DMS 273 (cell line): Measurements from ENCODE around the gene GART.
"Not testable (repeated sequence)": the region's sequence is repeated elsewhere in the genome, so short reads cannot be mapped to it uniquely, and the experiment has no call there.

Experiments
- DNase-seq: peaks from one replicate; lab custom pipeline; 2025; ENCODE audit not compliant: unreplicated experiment; lab: John Stamatoyannopoulos, UW

The GART gene

DNA sequence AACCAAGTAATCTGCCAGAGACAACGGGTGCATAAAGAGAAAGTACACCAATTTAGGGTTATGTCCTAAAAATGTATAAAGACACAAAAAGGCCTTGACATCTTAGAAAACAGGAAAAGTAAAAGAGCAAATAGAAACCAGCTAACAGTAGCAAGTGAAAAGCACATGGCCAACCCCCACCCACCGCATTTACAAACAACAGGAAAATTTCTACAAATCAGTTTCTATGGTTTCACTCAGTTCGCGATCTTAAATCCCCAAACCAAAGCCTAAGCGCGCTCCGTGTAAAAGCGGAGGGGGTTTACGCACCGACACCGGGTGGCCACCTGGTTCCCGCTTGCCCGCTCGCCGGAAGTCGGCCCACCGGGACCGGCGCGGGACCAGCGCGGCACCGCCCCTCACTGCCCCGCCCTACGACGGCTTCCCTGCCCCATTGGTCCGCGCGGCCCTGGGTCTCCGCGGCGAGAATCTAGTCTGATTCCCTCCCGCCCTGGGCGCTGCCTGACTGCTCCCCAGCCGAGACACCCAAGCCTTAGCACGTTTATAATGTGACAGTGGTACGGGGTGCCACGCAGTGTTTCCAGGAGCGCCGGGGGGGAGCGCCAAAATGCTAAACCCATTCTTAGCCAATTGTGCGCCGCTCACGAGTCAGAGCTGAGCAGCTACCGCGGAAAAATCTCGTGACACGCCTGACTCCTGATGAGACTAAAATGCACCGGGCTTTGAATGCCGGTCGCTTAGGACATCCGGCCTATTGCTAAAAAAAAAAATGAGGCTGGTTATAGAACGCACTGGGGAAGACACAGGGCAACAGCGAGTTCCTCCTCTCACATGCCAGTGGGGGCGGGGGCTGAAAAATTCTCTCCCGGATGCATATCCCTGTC lies at the start of gene GART:
TSS of gene GART (minus strand) at position 362 of the 884 bp plus-strand sequence. CDS start 2,802 bp downstream, outside the sequence.
- peak; percentile 95 for DNase-seq

DNA sequence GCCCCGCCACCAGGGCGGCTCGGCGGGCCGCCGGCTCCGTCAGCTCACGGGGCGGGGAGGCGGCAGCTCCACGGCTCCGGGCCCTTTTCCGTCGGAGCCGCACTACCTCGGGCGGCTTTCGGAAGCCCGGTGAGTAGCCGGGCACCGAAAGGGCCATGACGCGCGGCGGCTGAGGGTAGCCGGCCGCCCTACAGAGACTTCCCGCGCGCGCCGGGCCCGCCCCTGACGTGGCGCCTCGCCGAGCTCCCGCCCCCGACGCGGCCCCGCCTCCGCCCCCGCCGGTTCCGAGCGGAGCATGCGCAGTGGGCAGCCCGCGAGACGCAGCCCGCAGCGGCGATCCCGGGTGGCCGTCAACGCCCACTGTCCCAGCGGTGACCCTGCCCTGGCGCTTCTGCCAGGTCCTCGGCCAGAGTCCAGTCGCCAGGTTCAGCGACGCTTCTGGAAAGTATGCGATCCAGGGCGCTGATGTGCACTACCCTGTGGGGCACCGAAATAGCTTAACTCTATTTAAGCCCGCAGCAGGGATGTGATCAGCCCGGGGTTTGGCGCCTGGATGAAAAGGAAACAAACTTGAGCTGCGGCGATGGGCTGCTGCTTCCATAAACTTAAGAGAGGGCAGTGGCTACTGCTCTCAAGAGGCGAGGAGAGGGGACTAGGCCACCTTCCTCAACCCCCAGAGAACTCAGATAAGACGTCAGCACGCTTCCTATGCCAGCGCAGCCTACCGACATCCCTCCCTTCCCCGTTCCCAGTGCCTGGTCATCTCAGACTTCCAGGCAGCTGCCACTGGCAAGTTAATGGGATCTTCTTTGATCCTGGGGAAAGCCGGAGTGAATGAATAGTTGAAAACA lies 46.8 kb upstream of the GART start, which contains the start of gene DONSON:
TSS of gene DONSON (minus strand) at position 200 of the 851 bp plus-strand sequence. CDS start at position 157, 43 bp downstream.
- DNase-seq, result peak; percentile 93

DNA sequence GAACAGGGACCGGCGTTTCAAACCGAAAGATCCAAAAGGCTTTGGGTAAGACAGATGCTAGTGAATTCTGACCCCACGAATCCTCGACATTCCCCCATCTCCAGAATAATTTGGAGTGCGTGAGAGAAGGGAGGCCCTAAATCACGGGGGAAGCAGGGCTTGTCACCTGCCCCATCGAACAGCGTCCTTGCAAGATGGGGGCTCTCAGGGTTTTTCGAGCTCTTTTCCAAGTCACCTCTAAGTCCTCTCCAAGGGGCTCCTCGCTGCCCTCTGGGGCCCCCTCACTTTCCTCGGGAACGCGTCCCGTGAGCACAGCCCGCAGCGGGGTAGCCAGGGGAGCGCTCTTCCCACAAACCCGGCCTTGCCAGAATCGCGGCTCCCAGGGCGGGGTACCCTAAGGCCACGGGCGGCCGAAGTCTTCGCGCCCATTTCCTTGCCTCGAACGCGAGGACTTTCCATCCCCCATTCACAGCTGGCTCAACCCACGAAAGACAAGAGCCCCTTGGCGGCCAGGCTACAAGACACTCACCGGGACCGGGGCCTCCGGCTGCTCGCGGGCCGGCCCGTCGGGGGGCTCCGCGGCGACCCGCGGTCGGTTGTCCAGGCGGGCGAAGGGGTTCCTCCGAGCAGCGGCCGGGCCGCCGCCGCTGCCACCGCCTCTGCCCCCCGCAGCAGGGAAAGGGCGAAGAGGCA lies 46.0 kb upstream of the GART start:
- peak; percentile 70 for DNase-seq

DNA sequence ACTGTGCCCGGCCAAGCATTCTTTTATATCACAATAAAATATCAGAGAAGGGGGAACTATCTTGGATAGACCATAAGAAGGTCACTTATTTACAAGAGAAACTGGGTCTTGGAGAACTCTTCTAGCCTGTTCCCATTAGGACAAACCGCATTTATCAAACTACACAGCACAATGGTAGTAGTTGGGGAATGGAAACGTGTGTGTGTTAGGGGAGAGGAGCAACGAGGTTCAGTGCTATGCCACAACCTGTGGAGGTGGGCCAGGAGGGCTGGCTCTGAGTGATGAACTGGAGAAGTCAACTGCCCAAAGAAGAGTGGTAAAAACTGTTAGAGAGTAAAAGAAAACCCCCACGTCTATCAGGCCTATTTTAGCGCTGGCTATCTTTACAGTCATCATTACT lies 45.0 kb upstream of the GART start:
- no peak for DNase-seq

DNA sequence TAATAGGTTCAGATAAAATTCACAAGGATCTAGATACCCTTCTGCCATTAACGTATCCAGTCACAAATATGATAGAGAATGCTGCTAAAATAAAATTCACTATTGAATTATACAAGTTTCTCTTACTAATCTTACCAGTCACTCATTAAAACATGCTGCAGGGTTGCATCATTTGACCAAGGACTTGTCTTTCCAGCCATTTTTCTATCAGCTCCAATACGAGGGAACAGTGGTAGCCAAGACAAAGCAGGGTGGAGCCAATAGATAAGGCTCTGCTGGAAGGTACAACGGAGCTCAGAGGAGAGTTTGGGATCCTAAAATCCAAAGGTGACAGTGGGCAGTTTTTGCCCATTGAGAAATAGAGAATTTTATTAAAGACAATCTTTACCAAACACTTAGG lies 42.5 kb upstream of the GART start:
- no peak for DNase-seq

DNA sequence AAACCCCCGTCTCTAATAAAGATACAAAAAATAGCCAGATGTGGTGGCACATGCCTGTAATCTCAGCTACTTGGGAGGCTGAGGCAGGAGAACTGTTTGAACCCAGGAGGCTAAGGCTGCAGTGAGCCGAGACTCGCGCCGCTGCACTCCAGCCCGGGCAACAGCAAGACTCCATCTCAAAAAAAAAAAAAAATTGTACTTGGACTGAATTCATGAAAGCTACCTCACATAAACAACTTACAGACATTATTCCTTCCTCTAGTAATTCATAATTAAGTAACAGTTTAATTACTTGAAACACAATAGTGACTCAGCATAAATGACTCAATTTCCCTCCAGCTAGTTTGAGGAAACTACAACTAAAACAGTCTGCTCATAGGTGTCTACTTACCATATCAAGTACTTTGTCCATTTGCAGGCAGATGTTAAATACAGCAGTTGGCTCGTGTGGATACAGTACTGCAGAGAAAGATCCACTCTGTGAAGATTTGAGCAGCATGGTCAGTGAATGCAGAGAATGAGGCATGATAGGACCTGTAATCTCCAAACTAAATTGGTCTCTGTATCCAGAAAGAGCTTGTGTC lies 37.1 kb upstream of the GART start:
- DNase-seq, result peak; percentile 60

DNA sequence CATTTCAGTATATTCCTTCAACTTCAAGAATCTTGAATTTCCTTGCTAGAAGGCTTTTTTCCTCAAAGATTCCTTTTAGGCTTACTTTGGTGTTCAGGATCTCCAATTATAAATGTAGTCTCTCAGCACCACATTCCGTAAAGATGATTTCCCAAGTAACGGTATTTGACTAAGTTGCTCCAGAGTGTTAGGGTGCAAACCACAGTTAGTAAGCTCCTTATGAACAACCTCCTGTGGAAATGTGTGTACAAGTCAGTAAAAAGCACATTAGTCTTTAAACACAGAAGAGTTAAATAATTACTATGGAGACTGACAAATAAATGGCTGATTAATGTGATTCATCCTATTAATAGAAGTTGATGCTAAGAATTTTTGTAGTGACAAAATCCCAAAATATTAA lies 36.3 kb upstream of the GART start:
- no peak for DNase-seq

DNA sequence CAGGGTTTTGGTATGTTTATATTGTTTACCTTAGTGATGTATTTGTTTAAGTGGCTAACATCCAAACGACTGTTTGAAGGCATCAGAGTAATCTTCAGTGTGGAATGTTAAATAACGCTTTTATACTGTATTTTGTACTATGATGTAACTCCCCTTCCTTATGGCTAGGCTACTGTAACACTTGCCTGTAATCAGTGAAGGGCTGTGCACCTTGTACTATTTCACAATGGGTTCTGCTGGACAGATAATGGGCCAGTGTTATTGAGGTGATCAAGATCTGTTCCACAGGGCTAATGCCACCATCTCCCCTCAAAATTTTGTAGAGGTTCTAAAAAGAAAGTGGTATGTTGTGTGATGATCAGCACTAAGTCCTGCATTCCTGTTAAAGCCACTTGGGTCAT lies 34.8 kb upstream of the GART start:
- DNase-seq, result not testable (repeated sequence)

DNA sequence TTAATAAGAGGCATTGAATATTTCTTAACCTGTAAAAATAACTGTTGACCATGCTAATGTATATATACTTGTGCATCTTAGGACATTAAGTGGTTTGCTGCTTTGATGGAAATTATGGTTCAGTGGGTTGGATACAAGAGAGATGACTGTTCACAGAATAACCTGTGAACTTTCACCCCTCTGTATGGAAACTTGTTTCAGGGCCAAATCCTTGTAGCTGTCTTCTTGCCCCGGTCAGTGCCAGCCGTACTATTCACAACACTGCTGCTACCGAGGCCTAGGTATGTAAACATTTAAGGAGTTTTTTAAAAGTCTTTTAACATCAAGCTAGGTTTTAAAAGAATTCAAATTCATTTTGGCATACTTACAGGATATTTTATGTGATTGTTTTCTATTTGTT lies 30.4 kb upstream of the GART start:
- DNase-seq, result no peak

DNA sequence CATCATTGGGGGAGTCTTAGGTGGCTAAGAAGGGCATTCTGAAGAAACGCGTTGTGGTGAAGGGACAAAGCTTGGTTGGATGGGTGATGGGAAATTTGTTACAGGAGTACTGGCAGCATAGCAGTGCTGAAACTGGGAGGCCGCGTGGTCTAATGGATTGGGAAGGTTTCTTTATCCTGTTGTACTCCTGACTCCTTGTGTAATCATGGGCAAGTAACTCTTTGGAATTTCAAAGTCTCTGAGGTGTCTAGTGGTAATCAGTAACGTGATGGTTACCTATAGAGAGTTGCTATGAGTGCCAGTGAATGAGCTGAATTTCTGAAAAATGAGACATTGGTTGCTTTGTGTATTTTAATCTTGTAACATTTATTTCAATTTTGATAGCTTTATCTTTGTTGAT lies 28.1 kb upstream of the GART start:
- no peak for DNase-seq

DNA sequence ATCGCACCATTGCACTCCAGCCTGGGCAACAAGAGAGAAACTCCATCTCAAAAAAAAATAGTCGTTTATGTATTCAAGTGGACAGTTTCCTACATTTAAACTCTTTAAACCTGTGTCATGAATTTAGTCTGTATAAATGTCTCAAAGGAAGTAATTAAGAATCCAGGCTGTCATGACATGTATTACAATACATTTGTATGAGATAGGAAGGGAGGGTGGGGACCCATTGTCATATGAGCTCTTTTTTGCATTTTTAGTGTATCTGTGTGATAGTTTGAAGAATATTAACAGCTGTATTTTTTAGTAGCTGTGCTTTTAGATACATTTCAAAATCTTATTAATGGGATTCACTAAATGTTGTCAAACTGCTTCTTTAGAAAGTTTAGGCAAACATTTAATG lies 26.5 kb upstream of the GART start:
- DNase-seq, result no peak

DNA sequence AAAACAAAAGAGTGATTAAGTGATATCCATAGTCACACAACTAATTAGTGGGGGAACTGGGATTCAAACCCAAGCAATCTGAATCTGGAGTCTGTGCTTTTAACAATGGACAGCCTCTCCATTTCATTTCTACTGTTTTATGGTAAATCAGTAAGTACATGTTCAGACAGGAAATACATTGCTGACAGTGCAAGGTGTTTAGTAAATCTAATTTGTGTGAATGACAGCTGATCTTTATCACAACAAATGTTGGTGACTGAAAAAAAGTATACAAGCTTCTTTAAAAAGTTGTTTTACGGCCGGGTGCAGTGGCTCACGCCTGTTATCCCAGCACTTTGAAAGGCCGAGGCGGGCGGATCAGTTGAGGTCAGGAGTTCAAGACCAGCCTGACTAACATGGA lies 26.0 kb upstream of the GART start:
- no peak for DNase-seq

DNA sequence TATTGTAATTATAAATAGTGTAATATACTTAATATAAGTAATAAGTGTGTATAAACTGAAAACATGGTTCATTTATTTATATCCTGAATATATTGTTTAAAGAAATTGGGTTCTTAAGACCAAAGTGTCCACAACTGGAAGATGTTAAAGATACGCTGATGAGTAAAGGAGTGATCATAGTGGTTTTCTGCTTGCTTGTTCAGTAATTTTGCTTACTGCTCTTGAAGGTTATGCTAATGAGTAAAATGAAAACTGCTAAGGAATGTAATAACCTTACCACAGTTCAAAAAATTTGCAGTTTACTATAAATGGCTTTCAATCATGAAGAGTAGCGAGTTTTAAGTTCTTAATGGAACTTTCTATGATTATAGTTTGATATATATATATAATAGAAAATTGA lies 24.6 kb upstream of the GART start:
- no peak for DNase-seq

DNA sequence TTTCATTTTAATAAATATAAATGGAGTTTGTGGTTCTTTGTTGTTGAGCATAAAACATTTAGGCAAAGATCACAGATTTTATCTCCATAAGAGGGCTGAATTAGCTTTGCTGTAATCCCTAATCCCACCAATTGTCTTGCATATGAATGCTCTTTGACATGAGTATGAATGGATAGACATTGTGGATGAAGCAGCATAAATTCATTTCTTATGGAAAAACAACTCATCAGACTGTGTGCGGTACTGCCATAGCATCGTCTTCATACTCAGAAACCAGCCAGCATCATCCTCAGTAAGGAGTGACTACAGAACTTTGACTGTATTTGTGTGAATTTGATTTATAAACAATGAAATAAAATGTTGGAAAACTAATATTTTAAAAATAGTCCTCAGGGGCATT lies 20.5 kb upstream of the GART start:
- DNase-seq, result no peak

DNA sequence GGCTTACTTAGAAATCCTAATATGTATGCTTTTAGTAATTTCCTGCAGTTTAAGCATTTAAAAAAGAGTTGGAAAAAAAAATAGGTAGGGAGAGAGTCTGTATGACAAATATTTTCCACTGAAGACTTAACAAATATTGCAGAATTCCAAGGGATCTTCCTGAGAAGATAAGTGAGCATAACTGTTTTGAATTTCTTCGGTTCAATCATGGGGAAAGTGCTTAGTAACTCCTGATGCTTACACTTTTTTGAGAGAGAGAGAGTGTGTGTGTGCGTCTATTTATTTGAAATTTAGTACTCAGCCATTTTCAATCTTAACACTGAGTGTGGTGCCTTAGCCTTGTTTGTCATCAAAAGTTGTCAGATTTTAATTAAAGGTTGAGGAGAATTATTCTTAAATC lies 19.5 kb upstream of the GART start:
- DNase-seq, result no peak

DNA sequence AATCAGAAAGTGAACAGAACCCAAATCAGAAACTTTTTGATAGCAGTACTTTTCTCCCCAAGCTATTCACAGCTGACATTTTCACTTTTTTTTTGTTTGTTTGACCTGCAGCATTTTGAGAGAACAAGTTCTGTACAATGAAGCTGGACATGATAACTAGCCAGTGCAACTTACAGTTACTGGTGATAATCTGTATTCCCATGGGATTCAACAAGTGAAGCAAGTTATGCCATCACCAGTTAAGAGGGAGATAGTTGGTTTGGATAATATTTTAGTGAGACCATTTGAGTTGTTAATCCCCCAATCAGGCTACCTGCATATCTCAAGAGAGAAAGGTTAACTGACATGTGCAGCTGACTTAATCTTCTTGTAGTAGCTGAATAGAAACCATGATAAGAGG lies 19.0 kb upstream of the GART start:
- no peak for DNase-seq

DNA sequence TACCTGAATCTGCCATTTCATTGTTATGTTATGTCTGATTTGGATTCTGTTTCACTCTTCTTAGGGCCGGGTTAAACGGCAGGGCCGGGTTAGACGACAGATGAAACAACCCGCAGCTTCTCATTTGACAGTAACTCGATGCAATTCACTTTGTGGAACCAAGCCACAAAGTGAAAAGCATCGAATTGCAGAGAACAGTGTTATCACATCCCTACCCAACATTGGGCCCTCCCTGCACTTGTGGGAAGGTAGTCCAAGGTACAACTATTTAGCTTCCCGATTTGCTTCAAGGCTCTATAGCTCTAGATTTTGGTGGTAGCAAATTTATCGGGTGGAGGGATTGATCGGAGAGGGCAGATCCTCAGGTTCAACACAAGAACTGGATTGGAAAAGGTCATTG lies 17.9 kb upstream of the GART start:
- no peak for DNase-seq

DNA sequence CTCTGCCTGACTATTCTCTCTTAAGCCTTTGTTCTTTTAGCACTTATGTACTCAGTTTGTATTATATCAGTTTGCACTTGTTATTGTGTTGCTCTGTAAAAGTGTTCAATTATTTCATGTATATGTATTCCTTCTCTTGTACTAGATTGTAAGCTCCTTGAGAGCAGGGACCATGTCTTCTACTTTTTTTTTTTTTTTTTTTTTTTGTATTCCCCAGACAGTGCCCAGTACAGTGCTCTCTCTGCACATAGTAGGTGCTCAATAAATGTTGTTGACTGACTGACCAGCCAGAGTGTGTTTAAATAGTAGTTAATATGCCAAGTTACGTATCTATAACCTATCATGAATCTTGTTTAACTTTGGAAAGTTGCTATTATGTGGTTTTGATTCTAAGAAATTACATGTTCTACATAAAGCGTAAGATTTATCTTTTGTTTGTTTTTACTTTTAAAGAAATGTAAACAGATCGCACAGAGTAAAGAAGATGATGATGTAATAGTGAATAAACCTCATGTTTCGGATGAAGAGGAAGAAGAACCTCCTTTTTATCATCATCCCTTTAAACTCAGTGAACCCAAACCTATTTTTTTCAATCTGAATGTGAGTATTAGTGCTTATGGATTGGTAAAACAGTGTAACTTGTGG lies 17.0 kb upstream of the GART start:
- no peak for DNase-seq

DNA sequence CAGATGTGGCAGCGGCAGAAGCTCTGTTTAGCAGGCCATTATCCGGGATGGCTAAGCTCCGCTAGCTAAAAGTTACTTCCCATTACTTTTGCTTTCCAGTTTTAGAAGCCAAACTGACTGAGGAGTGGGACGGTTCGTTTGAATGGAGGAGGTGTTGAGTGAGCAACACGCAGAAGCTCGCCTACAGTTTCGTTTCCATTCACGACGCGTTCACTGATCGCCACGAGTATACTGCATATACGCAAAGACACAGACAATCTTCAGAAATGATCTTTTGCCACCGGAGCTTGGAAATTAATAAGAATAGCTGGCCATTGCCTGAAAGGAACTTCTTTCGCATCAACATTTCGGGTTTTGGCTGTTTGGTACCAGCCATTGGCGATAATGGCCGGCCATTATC lies 15.5 kb upstream of the GART start:
- DNase-seq, result no peak

DNA sequence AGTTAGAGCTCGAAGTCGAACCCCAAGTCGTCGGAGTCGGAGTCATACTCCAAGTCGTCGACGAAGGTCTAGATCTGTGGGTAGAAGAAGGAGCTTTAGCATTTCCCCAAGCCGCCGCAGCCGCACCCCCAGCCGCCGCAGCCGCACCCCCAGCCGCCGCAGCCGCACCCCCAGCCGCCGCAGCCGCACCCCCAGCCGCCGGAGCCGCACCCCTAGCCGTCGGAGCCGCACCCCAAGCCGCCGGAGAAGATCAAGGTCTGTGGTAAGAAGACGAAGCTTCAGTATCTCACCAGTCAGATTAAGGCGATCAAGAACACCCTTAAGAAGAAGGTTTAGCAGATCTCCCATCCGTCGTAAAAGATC lies 13.0 kb upstream of the GART start:
- no peak for DNase-seq
